Activated CD8-positive, alpha-beta memory T cell treated with anti-CD3 and anti-CD28 coated beads, Interleukin-2, amount 50 U/mL, for 4 hours (primary cell): ENCODE data around the gene FOXD3.

Experiments used
- DNase-seq: peaks from one replicate; pipeline ENCODE4 v3.0.0-alpha.2; 2020

The FOXD3 gene

GRCh38 chr1:63322114-63322943, at the start of gene FOXD3:
FOXD3 (plus strand) TSS chr1:63322567; CDS start chr1:63323059, 492 bp downstream.
- DNase-seq = peak; percentile 21

- DNase-seq = no peak
Measured at GRCh38 chr1:63272811-63273210, 49.6 kb upstream of the FOXD3 start.

- DNase-seq = no peak
Measured at GRCh38 chr1:63274371-63274770, 48.0 kb upstream of the FOXD3 start.

GRCh38 chr1:63274979-63275378, 47.4 kb upstream of the FOXD3 start:
- DNase-seq = no peak

GRCh38 chr1:63276624-63277023, 45.7 kb upstream of the FOXD3 start:
- no peak for DNase-seq

GRCh38 chr1:63277195-63278192, 44.9 kb upstream of the FOXD3 start:
- DNase-seq = no peak

- no peak for DNase-seq
Measured at GRCh38 chr1:63281753-63282152, 40.6 kb upstream of the FOXD3 start.

- no peak for DNase-seq
Measured at GRCh38 chr1:63289135-63289534, 33.2 kb upstream of the FOXD3 start.

GRCh38 chr1:63294803-63295594, 27.4 kb upstream of the FOXD3 start:
- DNase-seq = no peak

GRCh38 chr1:63304410-63304809, 18.0 kb upstream of the FOXD3 start:
- DNase-seq = no peak

GRCh38 chr1:63305043-63305442, 17.3 kb upstream of the FOXD3 start:
- DNase-seq = no peak

- no peak for DNase-seq
Measured at GRCh38 chr1:63307196-63307794, 15.1 kb upstream of the FOXD3 start.

GRCh38 chr1:63316598-63316983, 5.8 kb upstream of the FOXD3 start:
- no peak for DNase-seq

GRCh38 chr1:63316984-63317816, 5.2 kb upstream of the FOXD3 start:
- DNase-seq = peak; percentile 42

GRCh38 chr1:63317817-63318152, 4.6 kb upstream of the FOXD3 start:
- no peak for DNase-seq

GRCh38 chr1:63318201-63318979, 4.0 kb upstream of the FOXD3 start:
- no peak for DNase-seq

- no peak for DNase-seq
Measured at GRCh38 chr1:63319046-63320021, 3.0 kb upstream of the FOXD3 start.

GRCh38 chr1:63320022-63320721, 2.2 kb upstream of the FOXD3 start:
- no peak for DNase-seq
